SK-N-SH (cell line): ENCODE measurements around the gene PDIA4. TPM values are rescaled to one million over a fixed set of nuclear protein-coding genes. Genes with fewer than 3 reads are reported as not detected.
"Not testable (repeated sequence)": the region's sequence is repeated elsewhere in the genome, so short reads cannot be mapped to it uniquely, and the experiment has no call there.

Experiments used
- CTCF ChIA-PET: fragments of 300-600, 350-600 bp; formaldehyde crosslinking; extraction: SDS; loops from one replicate; lab custom pipeline; 2021; lab: Yijun Ruan, JAX
- POLR2A ChIA-PET: fragments of 350-600 bp; sonication (Branson Sonifier 250); formaldehyde crosslinking; extraction: SDS; loops from one replicate; lab custom pipeline; 2020; ENCODE audit warnings: antibody characterized with exemption, inconsistent platforms; lab: Yijun Ruan, JAX
- DNase-seq: peaks from one replicate; pipeline ENCODE4 v3.0.0; 2012
- H2AFZ ChIP-seq: fragments of 200-600 bp; sonication (generic); 2 replicates; pipeline ENCODE4 v1.8.1; 2016; ENCODE audit warnings: antibody characterized with exemption, mild to moderate bottlenecking, low read depth
- H3F3A ChIP-seq: fragments of 200-600 bp; sonication (generic); replicated peaks from 2 replicates; pipeline ENCODE3; 2016; ENCODE audit warnings: antibody characterized with exemption, mild to moderate bottlenecking; ENCODE audit not compliant: insufficient read depth
- H3K27ac ChIP-seq, 2 experiments: fragments of 200-500 bp in 1 of 2; fragments of 200-600 bp in 1 of 2; sonication (Bioruptor generic) in 1 of 2; sonication (generic), shearing (Covaris generic) in 1 of 2; 2 replicates each; pipeline versions ENCODE4 v1.5.1 to v1.6.1; 2014 to 2016; ENCODE audit warnings: low read depth in 2 of 2, inconsistent platforms in 1 of 2, low read length in 1 of 2, mild to moderate bottlenecking in 1 of 2, mixed read lengths in 1 of 2
- H3K27me3 ChIP-seq: fragments of 200-600 bp; sonication (generic), shearing (Covaris generic); 2 replicates; pipeline ENCODE4 v1.6.1; 2016; ENCODE audit warnings: mixed run types; ENCODE audit not compliant: insufficient read depth
- H3K36me3 ChIP-seq, 2 experiments: fragments of 200-500 bp in 1 of 2; fragments of 200-600 bp in 1 of 2; sonication (Bioruptor generic) in 1 of 2; sonication (generic) in 1 of 2; replicated peaks in 1 of 2; 2 replicates each; pipeline versions ENCODE3 to v1.5.1; 2014 to 2016; ENCODE audit warnings: low read length in 1 of 2, mild to moderate bottlenecking in 1 of 2; ENCODE audit not compliant: insufficient read depth in 2 of 2, control insufficient read depth in 1 of 2
- H3K4me1 ChIP-seq, 2 experiments: fragments of 200-500 bp in 1 of 2; fragments of 200-600 bp in 1 of 2; sonication (Bioruptor generic) in 1 of 2; sonication (generic), shearing (Covaris generic) in 1 of 2; 2 replicates each; pipeline versions ENCODE4 v1.5.1 to v1.6.1; 2014 to 2016; ENCODE audit warnings: low read depth in 1 of 2, low read length in 1 of 2, mixed run types in 1 of 2; ENCODE audit not compliant: insufficient read depth in 2 of 2, control insufficient read depth in 1 of 2
- H3K4me2 ChIP-seq: fragments of 200-600 bp; sonication (generic), shearing (Covaris generic); 2 replicates; pipeline ENCODE4 v1.6.1; 2017; ENCODE audit warnings: mixed run types
- H3K4me3 ChIP-seq, 2 experiments: fragments of 200-500 bp in 1 of 2; fragments of 200-600 bp in 1 of 2; sonication (Bioruptor generic) in 1 of 2; sonication (generic), shearing (Covaris generic) in 1 of 2; 2 replicates each; pipeline versions ENCODE4 v1.5.1 to v1.8.1; 2014 to 2016; ENCODE audit warnings: low read depth in 2 of 2, inconsistent platforms in 1 of 2, low read length in 1 of 2, mild to moderate bottlenecking in 1 of 2, mixed read lengths in 1 of 2, moderate library complexity in 1 of 2
- H3K79me2 ChIP-seq: fragments of 200-600 bp; sonication (generic); 2 replicates; pipeline ENCODE4 v1.8.1; 2017; ENCODE audit warnings: mild to moderate bottlenecking; ENCODE audit not compliant: insufficient read depth
- H3K9ac ChIP-seq: fragments of 200-600 bp; sonication (generic); 2 replicates; pipeline ENCODE4 v1.6.1; 2017; ENCODE audit warnings: mixed run types
- H3K9me2 ChIP-seq: fragments of 200-600 bp; sonication (generic); 2 replicates; pipeline ENCODE4 v1.6.1; 2017; ENCODE audit warnings: mixed run types
- H3K9me3 ChIP-seq: fragments of 200-600 bp; sonication (generic); 2 replicates; pipeline ENCODE4 v1.6.1; 2017; ENCODE audit warnings: mixed run types, mild to moderate bottlenecking, moderate library complexity
- H4K20me1 ChIP-seq: fragments of 200-600 bp; sonication (generic); 2 replicates; pipeline ENCODE4 v1.6.1; 2017; ENCODE audit warnings: mild to moderate bottlenecking, mixed run types; ENCODE audit not compliant: insufficient read depth
- EP300 ChIP-seq, 2 experiments: IDR thresholded peaks; 2 replicates each; pipeline versions ENCODE4 v1.4.0 to v1.6.1; 2012; ENCODE audit warnings: borderline replicate concordance in 1 of 2, low read depth in 1 of 2, low read length in 1 of 2
- EZH2phosphoT487 ChIP-seq: fragments of 200-600 bp; sonication (generic); IDR thresholded peaks from 2 replicates; pipeline ENCODE4 v1.6.1; 2017; ENCODE audit warnings: low read depth, mixed run types, mild to moderate bottlenecking, antibody characterized with exemption, moderate library complexity, borderline replicate concordance
- FOXJ3 ChIP-seq: sonication (generic); formaldehyde crosslinking; IDR thresholded peaks from 2 replicates; pipeline ENCODE4 v1.5.1; 2020; ENCODE audit warnings: mild to moderate bottlenecking, missing genetic modification reagents
- FOXM1 ChIP-seq: IDR thresholded peaks from 2 replicates; pipeline ENCODE4 v1.4.0; 2012; ENCODE audit warnings: low read depth, mild to moderate bottlenecking
- GABPA ChIP-seq: IDR thresholded peaks from 2 replicates; pipeline ENCODE4 v1.4.0; 2012; ENCODE audit warnings: low read depth, mild to moderate bottlenecking
- MEF2A ChIP-seq: IDR thresholded peaks from 2 replicates; pipeline ENCODE4 v1.4.0; 2012; ENCODE audit warnings: low read depth, borderline replicate concordance
- MXI1 ChIP-seq: IDR thresholded peaks from 2 replicates; pipeline ENCODE4 v1.6.1; 2012; ENCODE audit warnings: mild to moderate bottlenecking, low read depth, low read length, improper control_type of control experiment
- NRF1 ChIP-seq: IDR thresholded peaks from 2 replicates; pipeline ENCODE4 v1.6.1; 2012; ENCODE audit warnings: low read depth, mild to moderate bottlenecking, low read length
- POLR2AphosphoS5 ChIP-seq: IDR thresholded peaks from 2 replicates; pipeline ENCODE4 v1.6.1; 2012; ENCODE audit warnings: low read depth, low read length
- RFX5 ChIP-seq: IDR thresholded peaks from 2 replicates; pipeline ENCODE4 v1.6.1; 2012; ENCODE audit warnings: mild to moderate bottlenecking, improper control_type of control experiment, low read length
- RXRA ChIP-seq: IDR thresholded peaks from 2 replicates; pipeline ENCODE4 v1.4.0; 2012; ENCODE audit warnings: low read depth, mild to moderate bottlenecking, borderline replicate concordance
- SMC3 ChIP-seq: IDR thresholded peaks from 2 replicates; pipeline ENCODE4 v1.6.1; 2012; ENCODE audit warnings: low read depth, low read length, improper control_type of control experiment
- TAF1 ChIP-seq: IDR thresholded peaks from 2 replicates; pipeline ENCODE4 v1.6.1; 2012; ENCODE audit warnings: low read depth, mild to moderate bottlenecking, low read length, moderate library complexity, borderline replicate concordance
- TCF12 ChIP-seq: IDR thresholded peaks from 2 replicates; pipeline ENCODE4 v1.4.0; 2012
- WGBS: methylation state at CpG from one replicate; pipeline ENCODE4 v1.1.6; 2017; ENCODE audit warnings: low lambda C conversion rate; 5-methylcytosine and 5-hydroxymethylcytosine counted together
- polyA plus RNA-seq, 3 experiments: library from polyadenylated mRNA; depleted of rRNA; stranded (reverse); fragments of >200 nt; gene quantifications; 2 replicates each; pipeline ENCODE4 v1.2.3, GENCODE V29; 2012
- TF ChIP-seq, protein P1 (sequence below): IDR thresholded peaks from 2 replicates; pipeline ENCODE4; 2012
- TF ChIP-seq, protein P2 (sequence below): IDR thresholded peaks from 2 replicates; pipeline ENCODE4 v1.6.1; 2012; ENCODE audit warnings: mild to moderate bottlenecking, low read depth, low read length, moderate library complexity
- TF ChIP-seq, protein P3 (sequence below): IDR thresholded peaks from 2 replicates; pipeline ENCODE4 v1.4.0; 2012; ENCODE audit warnings: low read depth, borderline replicate concordance
- TF ChIP-seq, protein P4 (sequence below): IDR thresholded peaks from 2 replicates; pipeline ENCODE4 v1.4.0; 2012; ENCODE audit warnings: low read depth, borderline replicate concordance

The PDIA4 gene
- polyA plus RNA-seq, 1 of the 3 experiments (the other 2 are of a cell fraction), result 400 TPM

DNA sequence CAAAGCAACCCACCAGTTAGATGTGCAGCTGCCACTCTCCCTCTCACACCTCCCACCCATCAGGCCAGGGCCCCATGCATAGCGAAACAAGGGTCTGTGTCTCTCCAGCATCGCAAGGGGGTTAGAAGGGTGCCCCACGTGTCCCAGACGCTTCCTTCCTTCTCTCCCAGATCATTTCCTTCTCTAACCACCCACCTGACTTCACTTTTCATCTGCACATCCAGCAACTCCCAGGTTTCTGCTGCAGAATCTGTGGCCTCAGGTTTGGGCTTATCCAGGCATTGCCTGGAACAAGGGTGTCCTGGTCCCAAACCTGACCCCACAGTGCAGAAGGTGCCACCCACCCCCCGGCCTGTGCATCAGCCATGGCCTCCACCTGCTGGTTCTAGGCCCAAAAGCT is 14.4 kb downstream of the PDIA4 start:
- TF ChIP-seq, protein P1, sequence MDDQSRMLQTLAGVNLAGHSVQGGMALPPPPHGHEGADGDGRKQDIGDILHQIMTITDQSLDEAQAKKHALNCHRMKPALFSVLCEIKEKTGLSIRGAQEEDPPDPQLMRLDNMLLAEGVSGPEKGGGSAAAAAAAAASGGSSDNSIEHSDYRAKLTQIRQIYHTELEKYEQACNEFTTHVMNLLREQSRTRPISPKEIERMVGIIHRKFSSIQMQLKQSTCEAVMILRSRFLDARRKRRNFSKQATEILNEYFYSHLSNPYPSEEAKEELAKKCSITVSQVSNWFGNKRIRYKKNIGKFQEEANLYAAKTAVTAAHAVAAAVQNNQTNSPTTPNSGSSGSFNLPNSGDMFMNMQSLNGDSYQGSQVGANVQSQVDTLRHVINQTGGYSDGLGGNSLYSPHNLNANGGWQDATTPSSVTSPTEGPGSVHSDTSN, result no peak
- TF ChIP-seq EZH2phosphoT487, result no peak
- TF ChIP-seq TAF1, result no peak
- TF ChIP-seq FOXM1, result no peak
- TF ChIP-seq, protein P2, sequence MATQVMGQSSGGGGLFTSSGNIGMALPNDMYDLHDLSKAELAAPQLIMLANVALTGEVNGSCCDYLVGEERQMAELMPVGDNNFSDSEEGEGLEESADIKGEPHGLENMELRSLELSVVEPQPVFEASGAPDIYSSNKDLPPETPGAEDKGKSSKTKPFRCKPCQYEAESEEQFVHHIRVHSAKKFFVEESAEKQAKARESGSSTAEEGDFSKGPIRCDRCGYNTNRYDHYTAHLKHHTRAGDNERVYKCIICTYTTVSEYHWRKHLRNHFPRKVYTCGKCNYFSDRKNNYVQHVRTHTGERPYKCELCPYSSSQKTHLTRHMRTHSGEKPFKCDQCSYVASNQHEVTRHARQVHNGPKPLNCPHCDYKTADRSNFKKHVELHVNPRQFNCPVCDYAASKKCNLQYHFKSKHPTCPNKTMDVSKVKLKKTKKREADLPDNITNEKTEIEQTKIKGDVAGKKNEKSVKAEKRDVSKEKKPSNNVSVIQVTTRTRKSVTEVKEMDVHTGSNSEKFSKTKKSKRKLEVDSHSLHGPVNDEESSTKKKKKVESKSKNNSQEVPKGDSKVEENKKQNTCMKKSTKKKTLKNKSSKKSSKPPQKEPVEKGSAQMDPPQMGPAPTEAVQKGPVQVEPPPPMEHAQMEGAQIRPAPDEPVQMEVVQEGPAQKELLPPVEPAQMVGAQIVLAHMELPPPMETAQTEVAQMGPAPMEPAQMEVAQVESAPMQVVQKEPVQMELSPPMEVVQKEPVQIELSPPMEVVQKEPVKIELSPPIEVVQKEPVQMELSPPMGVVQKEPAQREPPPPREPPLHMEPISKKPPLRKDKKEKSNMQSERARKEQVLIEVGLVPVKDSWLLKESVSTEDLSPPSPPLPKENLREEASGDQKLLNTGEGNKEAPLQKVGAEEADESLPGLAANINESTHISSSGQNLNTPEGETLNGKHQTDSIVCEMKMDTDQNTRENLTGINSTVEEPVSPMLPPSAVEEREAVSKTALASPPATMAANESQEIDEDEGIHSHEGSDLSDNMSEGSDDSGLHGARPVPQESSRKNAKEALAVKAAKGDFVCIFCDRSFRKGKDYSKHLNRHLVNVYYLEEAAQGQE, result no peak
- no peak for TF ChIP-seq MXI1
- TF ChIP-seq FOXJ3 (CRISPR knock-in tag), result no peak
- TF ChIP-seq TCF12, result no peak
- no peak for TF ChIP-seq RXRA
- no peak for TF ChIP-seq POLR2AphosphoS5
- TF ChIP-seq MEF2A, result no peak
- TF ChIP-seq GABPA, result no peak
- TF ChIP-seq RFX5, result no peak
- no peak for TF ChIP-seq SMC3
- TF ChIP-seq, protein P3, sequence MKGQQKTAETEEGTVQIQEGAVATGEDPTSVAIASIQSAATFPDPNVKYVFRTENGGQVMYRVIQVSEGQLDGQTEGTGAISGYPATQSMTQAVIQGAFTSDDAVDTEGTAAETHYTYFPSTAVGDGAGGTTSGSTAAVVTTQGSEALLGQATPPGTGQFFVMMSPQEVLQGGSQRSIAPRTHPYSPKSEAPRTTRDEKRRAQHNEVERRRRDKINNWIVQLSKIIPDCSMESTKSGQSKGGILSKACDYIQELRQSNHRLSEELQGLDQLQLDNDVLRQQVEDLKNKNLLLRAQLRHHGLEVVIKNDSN, result no peak
- TF ChIP-seq EP300 (IDR thresholded peaks at IDR 0.05; ENCODE audit: borderline replicate concordance in 1 of 2, low read depth in 1 of 2, low read length in 1 of 2), result no peak
- TF ChIP-seq NRF1, result no peak
- TF ChIP-seq, protein P4, sequence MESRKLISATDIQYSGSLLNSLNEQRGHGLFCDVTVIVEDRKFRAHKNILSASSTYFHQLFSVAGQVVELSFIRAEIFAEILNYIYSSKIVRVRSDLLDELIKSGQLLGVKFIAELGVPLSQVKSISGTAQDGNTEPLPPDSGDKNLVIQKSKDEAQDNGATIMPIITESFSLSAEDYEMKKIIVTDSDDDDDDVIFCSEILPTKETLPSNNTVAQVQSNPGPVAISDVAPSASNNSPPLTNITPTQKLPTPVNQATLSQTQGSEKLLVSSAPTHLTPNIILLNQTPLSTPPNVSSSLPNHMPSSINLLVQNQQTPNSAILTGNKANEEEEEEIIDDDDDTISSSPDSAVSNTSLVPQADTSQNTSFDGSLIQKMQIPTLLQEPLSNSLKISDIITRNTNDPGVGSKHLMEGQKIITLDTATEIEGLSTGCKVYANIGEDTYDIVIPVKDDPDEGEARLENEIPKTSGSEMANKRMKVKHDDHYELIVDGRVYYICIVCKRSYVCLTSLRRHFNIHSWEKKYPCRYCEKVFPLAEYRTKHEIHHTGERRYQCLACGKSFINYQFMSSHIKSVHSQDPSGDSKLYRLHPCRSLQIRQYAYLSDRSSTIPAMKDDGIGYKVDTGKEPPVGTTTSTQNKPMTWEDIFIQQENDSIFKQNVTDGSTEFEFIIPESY, result no peak
- TF ChIP-seq, all 33 proteins: peak for 0
- no peak for DNase-seq
- no peaks in the 10 kb centered on the region for H3K9me2 ChIP-seq
- H3K36me3 ChIP-seq, result peaks cover 56 to 69% of the 10 kb centered on the region in 2 experiments
- ChIA-PET CTCF (interaction anchor here (1.1 to 4.5 kb wide), 5 partner anchors 8 to 58 kb away, joined by 3 to 15 read pairs (median 13); partner anchors contain the start of gene PDIA4), POLR2A (interaction anchor here (1.1 kb wide), 1 partner anchor 11 kb away, joined by 3 read pairs; no protein-coding TSS in a partner anchor)
- H3K9me3 ChIP-seq, result no peaks in the 10 kb centered on the region
- no peak overlapping the region for H3K4me3 ChIP-seq
- H3K4me2 ChIP-seq, result no peak overlapping the region
- H3K9ac ChIP-seq, result no peak overlapping the region
- H2AFZ ChIP-seq, result no peak overlapping the region
- H4K20me1 ChIP-seq, result no peaks in the 10 kb centered on the region
- H3K27ac ChIP-seq, result no peak overlapping the region
- H3K27me3 ChIP-seq, result no peaks in the 10 kb centered on the region
- H3F3A ChIP-seq, result no peaks in the 10 kb centered on the region
- peaks cover 8% of the 10 kb centered on the region; the same call in 1 of the 2 replicates for H3K79me2 ChIP-seq
- WGBS, result 97% methylated on average over 5 of the region's 5 CpGs
- no peaks in the 10 kb centered on the region for H3K4me1 ChIP-seq

DNA sequence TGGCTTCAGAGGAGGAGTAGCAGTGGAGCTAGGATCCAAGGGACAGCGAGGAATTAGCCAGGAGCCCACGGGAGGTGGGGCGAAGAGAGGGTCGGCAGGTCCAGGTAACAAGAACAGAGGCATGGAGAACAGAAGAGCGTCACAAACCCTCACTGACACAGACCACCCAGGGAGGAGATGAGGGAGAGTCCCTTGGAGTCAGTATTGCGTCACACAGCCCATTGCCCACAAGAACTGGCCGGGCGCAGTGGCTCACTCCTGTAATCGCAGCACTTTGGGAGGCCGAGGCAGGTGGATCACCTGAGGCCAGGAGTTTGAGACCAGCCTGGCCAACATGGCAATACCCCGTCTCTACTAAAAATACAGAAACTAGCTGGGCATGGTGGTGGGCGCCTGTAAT is 15.6 kb downstream of the PDIA4 start:
- H3K4me2 ChIP-seq, H3F3A ChIP-seq, H3K4me1 ChIP-seq, H3K27me3 ChIP-seq, H3K9me2 ChIP-seq, H3K9ac ChIP-seq, H3K4me3 ChIP-seq, H3K9me3 ChIP-seq, H3K79me2 ChIP-seq, H4K20me1 ChIP-seq, H3K27ac ChIP-seq, DNase-seq, H2AFZ ChIP-seq: not testable (repeated sequence)
- POLR2A ChIA-PET, result interaction anchor here (1.1 kb wide), 1 partner anchor 13 kb away, joined by 3 read pairs; no protein-coding TSS in a partner anchor
- H3K36me3 ChIP-seq, result peaks cover 62 to 70% of the 10 kb centered on the region in 2 experiments
- CTCF ChIA-PET, result interaction anchor here (0.9 to 4.5 kb wide), 5 partner anchors 12 to 134 kb away, joined by 3 to 15 read pairs (median 3); partner anchors contain the start of genes PDIA4 and ZNF398
- 90% methylated on average over 11 of the region's 12 CpGs for WGBS
